Fibroblast of lung (primary cell): Measurements from ENCODE around the gene CREM.

Experiments
- CTCF ChIP-seq, 2 donors: IDR thresholded peaks in 1 of 2; conservative IDR thresholded peaks in 1 of 2; 1 replicate in 1 of 2; 2 replicates in 1 of 2; pipeline ENCODE4 v1.5.1; 2011 to 2012; ENCODE audit warnings: low read length in 2 of 2, control low read depth in 1 of 2, inconsistent platforms in 1 of 2, low read depth in 1 of 2, mild to moderate bottlenecking in 1 of 2
- EZH2 ChIP-seq: IDR thresholded peaks from 2 replicates; pipeline ENCODE4 v1.5.1; 2012; ENCODE audit warnings: low read length, control low read depth, mild to moderate bottlenecking; ENCODE audit errors: missing control alignments

GRCh38 chr10:35223016-35223415 lies 96.4 kb downstream of the CREM start:
- no peak for TF ChIP-seq CTCF (conservative IDR thresholded peaks at IDR 0.05 in 1 of 2, IDR thresholded peaks at IDR 0.05 in 1 of 2; ENCODE audit: low read depth in 1 of 2, low read length in 2 of 2)
- no peak for TF ChIP-seq EZH2
